GM10248 (cell line): ENCODE data around the gene RAB27A.

Experiments used
- CTCF ChIA-PET: fragments of 300-600 bp; sonication (Branson Sonifier 250); formaldehyde crosslinking; extraction: SDS; loops from one replicate; lab custom pipeline; 2021; ENCODE audit warnings: antibody characterized with exemption; lab: Yijun Ruan, JAX
- POLR2A ChIA-PET: fragments of 350-650 bp; sonication (Branson Sonifier 250); formaldehyde crosslinking; extraction: SDS; loops from one replicate; lab custom pipeline; 2020; ENCODE audit warnings: antibody characterized with exemption; lab: Yijun Ruan, JAX
- DNase-seq: peaks from one replicate; pipeline ENCODE4 v3.0.0; 2012; ENCODE audit errors: extremely low spot score
- CTCF ChIP-seq: IDR thresholded peaks from 2 replicates; pipeline ENCODE4 v1.5.1; 2012; ENCODE audit warnings: mild to moderate bottlenecking, low read depth; ENCODE audit errors: extremely low read depth, missing control alignments, control extremely low read depth

Gene RAB27A

GRCh38 chr15:55260562-55261131 lies 29.0 kb downstream of the RAB27A start:
- no peak for DNase-seq
- POLR2A ChIA-PET: no interaction called here
- no peak for TF ChIP-seq CTCF
- CTCF ChIA-PET: interaction anchor here (1.4 kb wide), 1 partner anchor 9 kb away, joined by 3 read pairs; no protein-coding TSS in a partner anchor

- DNase-seq: peak; percentile 24
- POLR2A ChIA-PET: no interaction called here
- CTCF ChIA-PET: interaction anchor here (1.0 to 2.2 kb wide), 3 partner anchors 11 to 23 kb away, joined by 3 to 8 read pairs (median 3); no protein-coding TSS in a partner anchor
- no peak for TF ChIP-seq CTCF
These were observed 31.7 kb downstream of the RAB27A start for GRCh38 chr15:55257938-55258337.

- ChIA-PET CTCF (interaction anchor here (1.0 to 2.2 kb wide), 8 partner anchors 9 to 34 kb away, joined by 3 to 8 read pairs (median 4); no protein-coding TSS in a partner anchor), POLR2A (no interaction called here)
- no peak for TF ChIP-seq CTCF
- no peak for DNase-seq
These were observed 32.5 kb downstream of the RAB27A start for GRCh38 chr15:55257012-55257670.

GRCh38 chr15:55256281-55257011 lies 33.2 kb downstream of the RAB27A start:
- ChIA-PET POLR2A (interaction anchor here (1.1 kb wide), 1 partner anchor 13 kb away, joined by 4 read pairs; no protein-coding TSS in a partner anchor), CTCF (interaction anchor here (1.1 to 2.2 kb wide), 7 partner anchors 10 to 80 kb away, joined by 3 to 8 read pairs (median 4); no protein-coding TSS in a partner anchor)
- no peak for TF ChIP-seq CTCF
- no peak for DNase-seq

- CTCF ChIA-PET: interaction anchor here (1.3 to 1.9 kb wide), 3 partner anchors 10 to 81 kb away, joined by 3 to 7 read pairs (median 3); no protein-coding TSS in a partner anchor
- DNase-seq: peak; percentile 30
- TF ChIP-seq CTCF: no peak
- POLR2A ChIA-PET: interaction anchor here (1.1 kb wide), 1 partner anchor 14 kb away, joined by 4 read pairs; no protein-coding TSS in a partner anchor
These were observed 33.9 kb downstream of the RAB27A start for GRCh38 chr15:55255714-55256113.

- POLR2A ChIA-PET: no interaction called here
These were observed 34.5 kb downstream of the RAB27A start for GRCh38 chr15:55254916-55255679.

More at GRCh38 chr15:55254916-55255679, 34.5 kb downstream of the RAB27A start:
- TF ChIP-seq CTCF: no peak
- CTCF ChIA-PET: interaction anchor here (1.9 kb wide), 1 partner anchor 27 kb away, joined by 7 read pairs; no protein-coding TSS in a partner anchor
- DNase-seq: peak; percentile 37
